Pancreas (tissue), 10 donors: ENCODE data around the gene ACOT8. TPM values are rescaled to one million over a fixed set of nuclear protein-coding genes. Genes with fewer than 3 reads are reported as not detected.

ENCODE experiments used
- ATAC-seq, 4 donors: fragments of 200-7000 bp; cut with Tn5 transposase; one replicate each; pipeline versions ENCODE4 v1.8.0 to v1.9.1; 2020; ENCODE audit warnings: mild to moderate bottlenecking in 4 of 4, moderate library complexity in 4 of 4
- DNase-seq, 6 donors: peaks; one replicate each; pipeline ENCODE4 v3.0.0-alpha.2; 2020
- FAIRE-seq: peaks from 2 replicates; lab custom pipeline; 2012; peaks lifted over from hg19 to GRCh38; lab: Jason Lieb, UNC
- H3K27ac ChIP-seq, 4 donors: fragments of 200-600 bp; sonication (generic); 1 replicate in 3 of 4; 2 replicates in 1 of 4; pipeline versions ENCODE4 v1.5.0 to v1.8.0; 2020
- H3K27me3 ChIP-seq, 4 donors: fragments of 200-600 bp; one replicate each; pipeline ENCODE4 v1.8.0; 2021
- H3K36me3 ChIP-seq, 3 donors: fragments of 200-600 bp; sonication (generic) in 1 of 3; one replicate each; pipeline versions ENCODE4 v1.5.0 to v1.8.0; 2020 to 2021
- H3K4me1 ChIP-seq, 3 donors: fragments of 200-600 bp; one replicate each; pipeline ENCODE4 v1.8.0; 2021
- H3K4me3 ChIP-seq, 4 donors: fragments of 200-600 bp; sonication (generic) in 2 of 4; one replicate each; pipeline versions ENCODE4 v1.5.0 to v1.8.0; 2020 to 2021
- H3K9me3 ChIP-seq, 4 donors: fragments of 200-600 bp; one replicate each; pipeline ENCODE4 v1.8.0; 2021
- CTCF ChIP-seq, 4 donors: fragments of 200-600 bp; sonication (generic) in 3 of 4; IDR thresholded peaks; one replicate each; pipeline versions ENCODE4 v1.5.0 to v1.8.0; 2021; ENCODE audit warnings: antibody characterized with exemption in 4 of 4
- WGBS, 2 donors: extraction: QIAGEN DNeasy Blood & Tissue Kit; methylation state at CpG; one replicate each; pipeline ENCODE4 v1.1.7; 2013; 5-methylcytosine and 5-hydroxymethylcytosine counted together
- intact Hi-C, 3 donors: fragments of 100-400 bp; cut with DNase I; formaldehyde crosslinking; loops; one replicate each; pipeline versions ENCODE4 v1.11.1 to v1.14.2; 2022
- polyA plus RNA-seq, 2 donors: library from polyadenylated mRNA; stranded (reverse); fragments of 200-250 nt; gene quantifications; one replicate each; pipeline ENCODE4 v1.2.3, GENCODE V29; 2013
- total RNA-seq, 6 donors: library from RNA; stranded (reverse); fragmentation: NEBNext Ultra II Directional in 4 of 6; extraction: Animal tissue kit (Norgen Biotek cat#: 25700) in 4 of 6; gene quantifications; one replicate each; pipeline versions ENCODE4 v1.2.1 to v1.2.4, GENCODE V29; 2021 to 2023
- donor health status: healthy with polysubstance abuse.
- donor health status: DM: no; HTN: no; CAD: no; lungs with moderate emphysema.
- donor health status: DM: no; HTN: no; CAD: no.
- donor health status: control.
- donor health status: control.
- donor health status: Bipolar disorder and iron deficiency.
- donor health status: DM: yes; HTN: yes; CAD: no.
- donor health status: DM: no; HTN: no; CAD: no.
- donor health status: DM: no; HTN: no; CAD: no.
- donor health status: DM: yes; HTN: yes; CAD: no.

ACOT8 gene
- total and polyA plus RNA-seq, 8 donors: 7.0 to 21.2 (median 10.2) TPM

GRCh38 chr20:45861221-45862075 lies 4.3 kb upstream of the ACOT8 start:
- Histone ChIP-seq H3K27me3 (no peaks in the 10 kb centered on the region), H3K4me3 (no peak overlapping the region), H3K4me1 (peaks cover under 1 to 8% (median 1%) of the 10 kb centered on the region in 3 donors), H3K9me3 (no peaks in the 10 kb centered on the region), H3K27ac (no peak overlapping the region), H3K36me3 (no peaks in the 10 kb centered on the region)
- no peak for TF ChIP-seq CTCF (IDR thresholded peaks at IDR 0.05)
- no peak for FAIRE-seq
- intact Hi-C loops: no loop called here
- DNase-seq: no peak
- 83 to 87% methylated on average over 7 of the region's 7 CpGs for WGBS, 2 donors
- no peak for ATAC-seq

GRCh38 chr20:45860560-45861220 lies 3.5 kb upstream of the ACOT8 start:
- no peaks in the 10 kb centered on the region for H3K36me3 ChIP-seq
- DNase-seq: no peak
- H3K4me1 ChIP-seq: peaks cover 8 to 14% (median 9%) of the 10 kb centered on the region in 3 donors
- ATAC-seq: no peak
- no peak for TF ChIP-seq CTCF (IDR thresholded peaks at IDR 0.05)
- H3K9me3 ChIP-seq: no peaks in the 10 kb centered on the region
- no peaks in the 10 kb centered on the region for H3K27me3 ChIP-seq
- no peak for FAIRE-seq
- H3K4me3 ChIP-seq: no peak overlapping the region
- 70 to 76% methylated on average over 7 of the region's 7 CpGs for WGBS, 2 donors
- intact Hi-C loops: no loop called here
- H3K27ac ChIP-seq: no peak overlapping the region

GRCh38 chr20:45859916-45860315 lies 2.7 kb upstream of the ACOT8 start:
- peaks cover 13 to 21% (median 14%) of the 10 kb centered on the region in 3 donors for H3K4me1 ChIP-seq
- ATAC-seq: no peak
- no peak for DNase-seq
- no peak for TF ChIP-seq CTCF (IDR thresholded peaks at IDR 0.05)
- no peaks in the 10 kb centered on the region for H3K27me3 ChIP-seq
- FAIRE-seq: no peak
- no peaks in the 10 kb centered on the region for H3K36me3 ChIP-seq
- H3K4me3 ChIP-seq: no peak overlapping the region
- intact Hi-C loops: no loop called here
- no peak overlapping the region for H3K27ac ChIP-seq
- WGBS, 2 donors: 97% methylated on average over 5 of the region's 5 CpGs
- H3K9me3 ChIP-seq: no peaks in the 10 kb centered on the region

GRCh38 chr20:45857882-45858216 lies 657 bp upstream of the ACOT8 start:
- DNase-seq: no peak
- Histone ChIP-seq H3K27me3 (no peaks in the 10 kb centered on the region), H3K36me3 (no peaks in the 10 kb centered on the region), H3K9me3 (no peaks in the 10 kb centered on the region), H3K27ac (peak overlapping the region; percentile 40 to 69 (median 58)), H3K4me3 (peak overlapping the region; percentile 65 to 88 (median 80)), H3K4me1 (peaks cover 13 to 21% (median 14%) of the 10 kb centered on the region in 3 donors)
- FAIRE-seq: no peak
- WGBS, 2 donors: 16 to 23% methylated on average over 9 to 13 of the region's 13 CpGs
- ATAC-seq: peak; percentile 5 to 16 (median 12)
- intact Hi-C loops: no loop called here
- no peak for TF ChIP-seq CTCF (IDR thresholded peaks at IDR 0.05)
